ENCODE measurements around the gene FPR2.
"Not testable (repeated sequence)": the region's sequence is repeated elsewhere in the genome, so short reads cannot be mapped to it uniquely, and the experiment has no call there.

Gene FPR2

GRCh38 chr19:51784922-51785690, 24.1 kb downstream of the FPR2 start:
- no peak for DNase-seq

- no peak for DNase-seq
Observed at GRCh38 chr19:51786646-51787494, 25.9 kb downstream of the FPR2 start.

- DNase-seq: no peak
Observed at GRCh38 chr19:51788029-51788428, 27.0 kb downstream of the FPR2 start.

GRCh38 chr19:51789061-51789795, 28.2 kb downstream of the FPR2 start:
- no peak for DNase-seq

GRCh38 chr19:51792932-51793331, 32.0 kb downstream of the FPR2 start:
- no peak for DNase-seq

GRCh38 chr19:51793994-51794393, 33.0 kb downstream of the FPR2 start:
- DNase-seq: no peak

- DNase-seq: no peak
Observed at GRCh38 chr19:51794885-51795490, 34.0 kb downstream of the FPR2 start, which contains the start of gene FPR3. FPR3 (plus strand) TSS chr19:51795157; CDS start chr19:51823749, 28,592 bp downstream.

- DNase-seq: no peak
Observed at GRCh38 chr19:51796195-51796679, 35.3 kb downstream of the FPR2 start.

GRCh38 chr19:51797480-51797879, 36.5 kb downstream of the FPR2 start:
- no peak for DNase-seq

GRCh38 chr19:51798062-51798461, 37.1 kb downstream of the FPR2 start:
- no peak for DNase-seq

- no peak for DNase-seq
Observed at GRCh38 chr19:51799034-51799773, 38.2 kb downstream of the FPR2 start.

- no peak for DNase-seq
Observed at GRCh38 chr19:51799774-51800472, 38.9 kb downstream of the FPR2 start.

- no peak for DNase-seq
Observed at GRCh38 chr19:51800473-51801244, 39.7 kb downstream of the FPR2 start.

- no peak for DNase-seq
Observed at GRCh38 chr19:51802775-51803174, 41.8 kb downstream of the FPR2 start.

- no peak for DNase-seq
Observed at GRCh38 chr19:51803519-51803918, 42.5 kb downstream of the FPR2 start.

GRCh38 chr19:51803967-51804366, 43.0 kb downstream of the FPR2 start:
- DNase-seq: no peak

GRCh38 chr19:51804789-51805188, 43.8 kb downstream of the FPR2 start:
- DNase-seq: not testable (repeated sequence)

GRCh38 chr19:51805396-51805795, 44.4 kb downstream of the FPR2 start:
- not testable (repeated sequence) for DNase-seq

- not testable (repeated sequence) for DNase-seq
Observed at GRCh38 chr19:51806571-51806970, 45.6 kb downstream of the FPR2 start.

GRCh38 chr19:51807111-51807701, 46.2 kb downstream of the FPR2 start:
- no peak for DNase-seq

Measured in NCI-H82 (cell line).